NCI-H1417 treated with DMSO at 0.1 percent for 48 hours (cell line): ENCODE data around the gene ASAP2.

Experiments used
- DNase-seq: peaks from one replicate; lab custom pipeline; 2025; lab: John Stamatoyannopoulos, UW

Gene ASAP2

DNA sequence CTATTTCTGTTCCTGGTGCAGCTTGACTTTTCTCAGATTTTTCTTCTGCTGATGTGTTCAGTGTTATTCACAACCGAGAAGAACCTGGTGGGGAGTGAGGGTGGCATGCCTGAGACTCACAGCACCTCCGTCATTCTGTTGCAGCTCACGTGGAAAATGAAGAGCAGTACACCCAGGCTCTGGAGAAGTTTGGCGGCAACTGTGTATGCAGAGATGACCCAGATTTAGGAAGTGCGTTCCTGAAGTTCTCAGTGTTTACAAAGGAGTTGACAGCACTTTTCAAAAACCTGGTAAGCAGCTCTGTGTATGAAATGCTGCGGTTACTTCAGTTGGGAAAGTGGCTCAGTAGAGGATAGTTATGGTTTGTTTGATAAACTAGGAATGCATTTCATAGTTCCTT is 90.5 kb downstream of the ASAP2 start:
- no peak for DNase-seq

DNA sequence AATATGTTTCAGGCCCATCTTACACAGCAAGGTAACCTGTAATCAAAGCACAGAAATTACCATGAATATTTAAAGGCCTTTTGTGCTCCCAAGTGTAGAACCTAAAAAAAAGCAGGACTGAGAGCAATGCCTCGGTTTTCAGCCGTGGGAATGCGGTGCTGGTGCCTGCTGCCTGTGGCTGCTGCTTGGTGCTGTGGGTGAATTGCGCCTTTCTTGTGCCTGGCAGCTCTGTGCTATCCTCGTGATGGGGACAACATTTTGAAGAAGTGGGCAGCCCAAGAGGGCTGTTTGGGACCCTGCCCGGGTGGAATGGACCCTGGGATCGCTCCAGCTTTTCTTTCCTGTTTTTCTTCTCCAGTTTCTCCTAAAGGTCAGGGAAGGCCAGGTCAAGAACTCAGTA is 91.2 kb downstream of the ASAP2 start:
- DNase-seq: no peak

DNA sequence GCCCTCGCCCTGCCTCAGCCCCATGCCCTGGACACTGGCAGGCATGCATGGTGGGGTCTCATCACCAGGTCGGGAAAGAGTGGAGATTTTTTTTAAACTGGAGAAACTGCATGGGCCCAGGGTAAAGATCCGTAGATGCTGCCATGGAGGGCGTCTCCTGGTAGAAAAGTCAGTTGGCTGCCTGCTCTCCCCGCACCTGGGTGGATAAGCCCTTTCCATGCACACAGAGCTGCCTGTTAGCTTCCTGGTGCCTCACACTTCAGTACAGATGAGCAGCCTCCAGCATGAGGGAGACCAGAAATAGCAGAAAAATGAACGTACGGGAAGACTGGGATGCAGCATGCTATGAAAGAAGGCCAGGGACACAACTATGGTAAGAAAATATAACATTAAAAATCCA is 92.0 kb downstream of the ASAP2 start:
- DNase-seq: no peak

DNA sequence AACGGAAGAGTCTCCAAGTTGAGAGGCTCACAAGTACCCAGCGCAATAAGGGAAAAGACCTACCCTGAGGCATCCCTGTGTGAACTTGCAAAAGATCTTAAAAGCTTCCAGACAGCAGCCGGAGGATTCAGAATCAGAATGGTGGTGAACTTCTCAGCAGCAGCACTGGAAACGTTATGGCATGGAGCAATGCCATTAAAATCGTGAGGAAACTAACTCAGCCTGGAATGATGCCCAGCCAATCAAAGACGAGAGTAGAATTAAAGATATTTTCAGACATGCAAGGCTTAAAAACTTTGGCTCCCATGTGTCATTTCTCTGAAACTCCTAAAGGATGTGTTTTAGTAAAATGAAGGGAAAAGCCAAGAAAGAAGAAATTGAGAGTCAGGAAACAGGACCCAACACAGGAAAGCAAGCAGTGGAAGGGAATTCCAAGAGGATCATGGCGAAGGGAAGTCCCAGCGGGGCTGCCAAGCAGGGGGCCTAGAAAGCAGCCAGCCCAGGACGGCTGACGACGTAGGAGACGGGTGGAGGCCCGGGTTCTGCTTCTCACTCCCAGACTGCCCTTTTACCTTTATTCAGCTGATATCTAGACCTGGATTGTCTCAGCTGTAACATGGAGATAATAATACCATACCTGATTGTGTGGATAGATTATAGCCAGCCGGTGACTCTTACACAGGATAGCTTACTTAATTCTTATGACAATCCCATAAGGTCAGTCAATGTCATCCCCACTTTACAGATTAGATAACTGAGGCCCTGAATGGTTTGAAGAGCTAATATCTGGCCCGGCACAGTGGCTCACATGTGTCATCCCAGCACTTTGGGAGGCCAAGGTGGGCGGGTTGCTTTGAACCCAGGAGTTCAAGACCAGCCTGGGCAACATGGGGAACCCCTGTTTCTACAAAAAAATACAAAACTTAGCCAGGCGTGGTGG is 92.8 kb downstream of the ASAP2 start:
- DNase-seq: no peak

DNA sequence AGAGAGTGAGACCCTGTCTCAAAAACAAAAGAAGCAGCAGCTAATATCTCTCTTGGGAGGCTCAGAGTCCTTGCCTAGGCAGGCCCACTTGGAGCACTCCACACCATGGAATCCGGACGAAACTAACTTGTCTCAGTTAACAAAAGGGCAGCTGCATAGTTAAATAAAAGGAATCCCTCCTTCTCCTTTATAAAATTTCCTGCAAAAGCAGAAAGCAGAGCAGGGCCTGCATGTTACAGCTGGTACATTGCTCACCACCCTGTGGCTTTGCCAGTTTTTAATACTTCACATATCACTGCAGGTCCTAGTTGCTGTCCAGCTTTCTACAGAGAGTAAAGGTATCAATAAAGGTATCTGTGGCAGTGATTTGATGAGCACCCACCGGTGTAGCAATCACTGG is 93.6 kb downstream of the ASAP2 start:
- no peak for DNase-seq

DNA sequence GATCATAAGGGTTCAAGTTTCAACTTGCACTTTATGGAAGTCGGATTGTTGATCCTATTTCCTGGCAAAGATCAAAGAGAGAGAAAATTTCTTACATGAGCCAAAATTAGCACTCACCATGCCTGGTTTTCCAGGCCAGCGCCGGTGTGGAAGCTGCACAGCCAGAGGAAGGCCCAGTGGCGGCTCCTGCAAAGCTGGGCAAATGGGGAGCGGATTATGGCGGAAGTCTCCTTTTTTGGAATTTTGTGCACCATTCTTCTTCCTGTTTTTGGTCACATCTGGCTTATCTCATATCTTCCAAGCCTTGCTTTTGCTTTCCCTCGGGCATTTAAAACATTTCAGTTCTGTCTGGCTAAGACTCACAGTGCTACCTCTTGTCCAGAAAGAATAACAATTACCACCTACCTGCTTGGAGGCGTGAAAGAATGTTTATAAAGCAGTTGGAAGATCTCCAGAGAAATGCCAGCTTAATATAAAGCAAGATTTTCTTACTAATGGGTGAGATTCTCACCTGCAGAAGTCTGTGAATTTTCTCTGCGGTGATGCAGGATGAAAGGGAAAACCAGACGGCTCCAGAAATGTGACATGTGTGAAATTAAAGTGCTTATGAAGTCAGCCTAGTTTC is 94.3 kb downstream of the ASAP2 start:
- no peak for DNase-seq

DNA sequence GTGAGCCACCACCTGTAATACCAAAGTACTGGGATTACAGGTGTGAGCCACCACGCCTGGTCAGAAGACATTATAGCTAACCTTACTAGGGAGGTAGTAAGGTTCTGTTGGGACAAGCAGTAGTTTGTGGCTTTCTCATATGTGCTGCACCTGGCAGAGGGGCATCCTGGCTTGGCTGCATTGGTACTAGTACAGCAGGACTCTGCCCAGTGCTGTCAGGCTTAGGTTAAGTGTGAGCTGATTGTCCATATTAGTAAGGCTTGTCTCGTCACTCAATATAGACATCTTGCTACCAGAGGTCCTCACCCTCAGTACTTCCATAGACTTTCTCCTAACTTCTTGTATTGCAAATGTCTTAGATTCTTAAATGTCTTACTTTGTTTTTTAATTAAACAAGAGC is 96.1 kb downstream of the ASAP2 start:
- DNase-seq: no peak

DNA sequence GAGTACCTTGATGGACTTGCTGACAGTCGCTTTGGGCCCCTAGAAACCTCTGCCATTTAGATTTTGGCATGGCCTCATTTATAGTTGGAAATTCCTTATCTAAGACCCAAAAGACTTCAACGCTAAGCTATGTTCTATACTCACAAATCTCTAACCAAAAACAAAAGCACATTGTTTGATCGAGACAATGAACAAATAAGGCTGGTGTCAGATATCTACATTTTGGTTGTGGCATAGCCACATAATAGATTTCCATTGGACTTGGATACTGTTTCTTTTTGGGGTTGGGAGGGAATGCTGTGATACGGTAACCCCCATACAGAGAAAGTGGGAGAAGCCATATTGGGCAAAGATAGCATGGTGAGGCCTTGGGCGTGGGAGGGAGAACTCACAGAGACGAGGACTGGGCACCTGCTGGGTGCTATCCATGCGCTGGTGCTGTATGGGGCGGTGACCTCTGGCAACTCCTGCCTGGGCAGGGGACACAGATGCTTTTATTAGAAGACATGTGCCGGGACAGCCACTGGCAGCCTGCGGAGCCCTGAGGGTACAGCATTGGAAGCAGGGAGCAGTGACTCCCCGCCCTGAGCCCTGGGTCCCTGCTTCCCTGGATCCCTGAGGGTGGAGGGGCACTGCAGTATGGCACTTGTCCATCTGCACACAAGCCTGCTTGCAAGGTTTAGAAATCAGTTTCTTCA is 97.1 kb downstream of the ASAP2 start:
- DNase-seq: no peak

DNA sequence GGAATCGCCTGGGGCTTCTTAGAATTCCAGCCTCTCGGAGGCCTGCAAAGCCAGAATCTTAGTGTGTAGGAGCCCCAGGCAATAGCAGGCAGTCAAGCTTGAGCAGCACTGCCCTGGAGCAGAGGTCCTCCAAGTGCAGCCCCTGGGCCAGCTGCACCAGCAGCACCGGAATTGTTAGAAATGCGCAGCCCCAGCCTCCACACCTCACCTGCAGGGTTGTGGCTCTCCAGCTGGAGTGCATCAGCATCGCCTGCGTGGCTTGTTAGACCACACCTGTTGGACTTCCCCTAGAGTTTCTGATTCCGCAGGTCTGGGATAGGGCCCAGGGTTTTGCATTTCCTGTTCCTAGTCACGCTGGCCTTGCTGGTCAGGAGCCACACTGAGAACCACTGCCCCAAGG is 100.3 kb downstream of the ASAP2 start:
- no peak for DNase-seq

DNA sequence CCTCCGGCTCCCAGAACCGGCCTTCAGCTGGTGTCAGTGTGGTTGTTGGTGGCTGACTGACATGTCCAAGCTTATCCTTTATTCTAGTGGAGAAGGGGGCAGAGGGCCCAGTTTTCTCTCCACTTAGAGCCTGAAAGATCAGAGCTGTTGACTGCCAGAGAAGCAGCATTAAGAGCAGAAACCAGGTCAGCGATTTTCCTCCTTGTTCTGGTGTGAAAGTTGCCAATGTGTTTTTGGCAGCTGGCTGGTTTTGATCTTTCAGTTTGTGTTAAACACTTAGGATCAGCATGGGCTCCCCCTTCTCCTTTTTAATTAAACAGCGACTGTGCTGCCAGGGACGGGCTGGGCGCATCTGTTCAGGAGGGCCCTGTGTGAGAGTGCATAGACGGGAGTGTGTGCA is 100.9 kb downstream of the ASAP2 start:
- DNase-seq: no peak

DNA sequence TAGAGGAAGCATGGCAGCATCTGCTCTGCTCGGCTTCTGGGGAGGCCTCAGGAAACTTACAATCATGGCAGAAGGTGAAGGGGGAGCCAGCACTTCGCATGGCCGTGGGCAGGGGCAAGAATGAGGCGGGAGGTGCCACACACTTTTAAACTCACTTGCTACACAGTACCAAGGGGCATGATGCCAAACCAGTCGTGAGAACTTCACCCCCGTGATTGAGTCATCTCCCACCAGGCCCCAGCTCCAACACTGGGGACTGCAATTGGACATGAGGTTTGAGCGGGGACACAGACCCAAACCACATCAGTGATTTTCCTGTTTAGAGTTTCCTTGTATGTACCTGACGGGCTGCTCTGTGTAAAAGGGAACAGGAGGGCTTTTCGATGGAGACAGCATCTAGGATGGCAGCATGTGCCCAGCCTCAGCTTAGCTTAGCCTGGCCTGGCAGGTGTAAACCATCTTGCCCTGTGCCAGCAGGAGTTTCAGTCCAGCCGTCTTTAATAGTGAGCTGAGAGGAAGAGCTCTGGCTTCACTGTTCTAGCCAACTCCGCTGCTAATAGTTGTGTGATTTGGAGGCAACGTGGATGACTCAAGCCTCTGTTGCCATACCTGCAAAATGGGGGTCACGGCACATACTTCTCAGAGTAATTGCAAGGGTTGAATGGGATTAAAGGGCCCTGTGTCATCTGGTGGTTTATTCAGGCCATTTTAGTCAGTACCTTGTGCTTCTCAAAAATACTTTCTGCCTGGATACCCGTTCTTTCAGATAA is 101.8 kb downstream of the ASAP2 start:
- no peak for DNase-seq

DNA sequence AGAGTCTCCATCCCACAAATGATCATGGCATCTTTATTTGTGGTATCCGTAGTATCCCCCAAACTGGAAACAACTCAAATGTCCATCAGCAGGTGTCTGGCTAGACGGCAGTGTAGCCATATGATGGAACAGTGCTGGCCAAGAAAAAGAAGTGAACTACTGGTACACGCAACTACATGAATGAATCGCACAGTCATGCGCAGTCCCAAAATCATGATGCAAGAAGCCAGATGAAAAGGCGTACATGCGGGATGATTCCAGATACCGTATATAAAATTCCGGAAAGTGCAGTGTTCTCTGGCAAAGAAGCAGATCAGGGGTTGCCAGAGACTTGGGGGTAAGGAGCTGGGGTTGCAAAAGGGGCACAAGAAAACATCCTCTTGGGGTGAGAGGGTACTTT is 102.5 kb downstream of the ASAP2 start:
- DNase-seq: no peak

DNA sequence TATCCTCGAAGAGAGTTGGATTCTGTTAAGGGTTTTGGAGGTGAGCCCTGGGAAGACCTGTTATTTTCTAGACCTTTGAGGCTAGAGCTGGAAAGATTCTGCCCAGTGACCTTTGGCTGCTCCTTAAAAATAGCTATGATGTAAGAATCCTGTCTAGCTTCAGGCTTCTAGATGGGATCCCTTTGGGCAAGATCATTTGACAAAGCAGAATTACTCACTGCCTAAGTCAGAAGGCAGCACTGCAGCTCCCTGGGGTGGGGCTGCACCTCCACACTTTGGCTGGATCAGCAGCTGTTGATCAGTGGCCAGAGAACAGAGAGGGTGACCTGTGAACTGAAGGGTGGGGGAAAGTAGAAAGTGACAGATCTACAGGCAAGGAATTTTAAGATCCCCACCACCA is 103.8 kb downstream of the ASAP2 start:
- no peak for DNase-seq

DNA sequence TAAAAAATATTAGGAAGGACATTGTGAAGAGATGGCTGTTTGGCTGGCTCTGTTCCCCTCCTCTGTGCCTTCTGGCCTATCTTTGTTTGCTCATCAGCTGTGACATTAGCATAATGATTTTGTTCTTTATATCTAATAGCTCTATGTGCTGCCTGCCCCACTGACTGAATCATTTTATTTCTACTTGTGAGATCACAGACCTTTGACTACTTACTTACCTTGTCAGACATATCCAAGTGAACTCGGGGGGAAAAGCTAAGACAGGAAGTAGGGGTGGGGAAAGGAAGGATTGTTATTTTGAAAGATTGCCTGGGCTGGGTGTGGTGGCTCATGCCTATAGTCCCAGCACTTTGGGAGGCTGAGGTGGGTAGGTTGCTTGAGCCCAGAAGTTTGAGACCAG is 104.2 kb downstream of the ASAP2 start:
- DNase-seq: no peak

DNA sequence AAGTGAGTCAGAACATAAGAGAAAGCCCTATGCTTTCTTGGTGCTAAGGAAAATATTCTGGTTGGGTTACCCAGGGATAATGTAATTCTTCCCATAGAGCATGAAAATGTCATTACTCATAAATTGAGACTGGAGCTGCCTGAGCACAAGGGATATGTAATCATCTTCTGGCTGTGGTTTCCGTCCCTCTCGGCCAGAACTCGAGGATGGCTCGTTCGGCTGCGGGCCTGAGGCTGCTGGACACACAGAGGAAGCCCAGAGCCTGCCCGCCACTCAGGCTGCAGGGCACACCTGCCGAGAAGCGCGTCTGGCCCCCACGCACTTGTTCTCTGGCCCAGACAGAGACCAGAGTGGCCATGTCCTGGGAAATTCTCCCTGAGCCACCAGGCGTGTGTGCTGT is 104.9 kb downstream of the ASAP2 start:
- no peak for DNase-seq

DNA sequence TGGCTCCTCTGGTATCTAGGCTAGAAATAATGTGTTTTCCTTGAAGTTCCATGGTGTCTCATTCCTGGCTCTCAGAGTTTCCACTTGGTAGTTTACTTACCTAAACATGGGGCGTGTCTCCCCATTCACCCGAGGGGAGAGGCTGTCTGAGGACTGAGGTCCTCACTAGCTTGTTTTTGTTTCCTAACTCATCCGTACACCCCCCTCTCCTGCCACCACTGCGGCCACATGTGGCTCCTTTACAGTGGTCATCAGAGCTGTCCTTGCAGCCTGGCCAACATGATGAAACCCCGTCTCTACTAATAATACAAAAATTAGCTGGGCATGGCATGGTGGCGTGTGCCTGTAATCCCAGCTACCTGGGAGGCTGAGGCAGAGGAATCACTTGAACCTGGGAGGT is 106.0 kb downstream of the ASAP2 start:
- no peak for DNase-seq

DNA sequence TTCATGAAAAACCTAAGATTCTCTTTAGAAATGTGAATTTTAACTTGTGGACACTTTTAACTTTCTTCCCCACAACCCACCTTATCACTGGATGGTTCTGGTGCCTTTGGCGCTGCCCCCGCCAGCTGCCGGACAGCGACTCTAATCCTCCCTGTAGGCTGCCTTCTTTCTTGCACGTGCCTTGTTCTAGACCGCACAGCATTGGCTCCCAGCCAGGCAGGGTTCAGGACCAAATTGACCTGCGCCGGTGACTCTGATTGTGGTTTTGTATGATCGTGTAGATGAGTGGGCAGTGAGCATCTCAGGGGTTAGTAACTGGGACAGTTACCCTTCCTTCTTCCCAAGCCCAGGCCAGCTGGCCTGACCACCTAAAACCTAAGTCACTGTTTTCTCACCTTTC is 106.8 kb downstream of the ASAP2 start:
- DNase-seq: no peak

DNA sequence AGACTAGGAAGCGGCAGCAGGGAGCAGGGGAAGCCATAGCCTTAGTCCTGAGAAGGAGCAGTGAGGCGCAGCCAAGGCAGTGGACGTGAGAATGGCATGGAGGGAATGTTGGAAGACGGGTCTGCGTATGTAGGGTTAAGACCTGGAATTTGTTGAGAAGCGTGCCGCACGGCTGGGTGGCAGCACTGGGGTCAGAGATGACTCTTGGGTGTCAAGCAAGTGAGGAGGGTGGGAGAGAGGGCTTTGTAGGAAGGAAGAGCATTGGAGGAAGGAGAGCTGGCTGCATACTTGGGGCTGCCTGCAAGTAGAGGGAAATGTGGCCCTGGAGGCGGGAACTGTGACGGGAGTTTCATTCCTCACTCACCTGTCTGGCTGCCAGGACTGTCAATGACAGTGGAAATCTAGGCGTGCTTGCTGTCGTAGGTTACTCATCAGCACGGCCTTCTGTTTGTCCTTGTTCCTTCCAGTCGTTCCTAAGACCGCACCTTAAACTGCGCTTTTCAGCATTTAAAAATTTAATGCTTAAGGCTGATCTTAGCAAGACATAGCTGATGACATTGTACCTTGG is 108.8 kb downstream of the ASAP2 start:
- DNase-seq: no peak

DNA sequence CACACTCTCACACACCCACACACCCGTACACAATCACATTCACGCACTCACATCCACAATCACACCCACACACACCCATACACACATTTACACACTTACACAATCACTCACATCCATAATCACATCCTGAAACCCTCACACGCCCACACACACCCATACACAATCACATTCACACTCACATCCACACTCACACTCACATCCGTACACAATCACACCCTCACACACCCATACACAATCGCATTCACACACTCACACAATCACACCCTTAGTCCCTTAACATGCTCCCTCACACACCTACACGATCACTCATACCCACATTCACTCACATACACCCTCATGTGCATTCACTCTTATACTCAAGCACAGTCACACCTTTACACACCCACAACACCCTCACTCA is 110.9 kb downstream of the ASAP2 start:
- DNase-seq: no peak

DNA sequence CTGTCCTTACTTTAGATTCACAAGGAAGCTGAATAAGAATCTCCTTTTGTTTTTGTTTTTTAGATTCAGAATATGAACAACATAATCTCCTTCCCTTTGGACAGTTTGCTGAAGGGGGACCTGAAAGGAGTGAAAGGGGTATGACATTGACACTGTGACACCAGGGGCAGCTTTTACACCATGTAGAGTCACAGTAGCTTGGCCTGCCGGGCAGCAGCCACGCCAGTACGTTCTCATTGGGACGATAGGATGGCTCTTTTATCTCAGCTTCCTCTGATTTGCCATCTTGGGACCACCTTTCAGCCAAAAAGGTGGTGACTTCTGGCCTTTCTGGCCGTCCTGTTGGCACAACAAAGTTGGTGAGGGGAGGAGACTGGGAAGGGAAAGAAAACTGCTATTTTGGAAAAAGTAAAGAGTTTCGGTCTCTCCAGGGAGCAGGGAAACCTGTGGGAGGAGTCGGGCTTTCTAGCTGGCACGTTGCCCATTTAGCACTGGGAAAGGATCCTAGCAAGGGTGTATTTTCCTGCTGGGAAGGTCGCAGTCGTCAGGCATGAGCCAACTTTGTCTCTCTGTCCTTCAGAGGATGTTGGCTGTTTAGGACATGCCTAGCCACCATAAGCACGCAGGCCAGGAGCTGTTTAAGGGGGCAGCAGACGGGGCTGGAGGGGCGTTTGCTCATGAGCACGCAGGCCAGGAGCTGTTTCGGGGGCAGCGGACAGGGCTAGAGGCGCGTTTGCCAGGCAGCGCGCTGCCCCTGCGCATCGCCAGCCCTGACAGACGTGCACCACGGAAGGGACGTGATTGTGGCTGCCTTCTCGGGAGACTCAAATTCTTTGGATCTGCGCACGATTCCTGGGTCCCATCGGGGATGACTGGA is 112.1 kb downstream of the ASAP2 start:
- DNase-seq: no peak

DNA sequence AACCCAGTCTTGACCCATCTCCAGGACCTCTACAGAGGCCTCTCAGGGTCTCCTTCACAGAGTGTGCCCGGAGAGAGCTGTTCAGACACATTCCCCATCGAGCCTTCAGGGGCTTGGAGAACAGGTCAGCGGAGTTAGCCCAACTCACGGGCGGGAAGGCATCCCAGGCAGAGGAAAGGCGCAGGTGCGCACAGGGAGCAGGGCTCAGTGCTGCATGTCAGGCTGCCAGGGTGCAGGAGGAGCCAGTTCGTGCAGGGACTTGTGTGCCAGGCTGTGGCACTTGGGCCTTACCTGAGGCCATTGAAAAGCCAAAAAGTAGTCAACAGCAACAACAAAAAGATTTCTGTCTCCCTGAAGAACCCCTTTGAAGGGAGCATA is 112.7 kb downstream of the ASAP2 start:
- no peak for DNase-seq
